ENCODE results near the gene XYLB. TPM values are rescaled to one million over a fixed set of nuclear protein-coding genes. Genes with fewer than 3 reads are reported as not detected.
"Not testable (repeated sequence)": the region's sequence is repeated elsewhere in the genome, so short reads cannot be mapped to it uniquely, and the experiment has no call there.

Gene XYLB
- polyA plus RNA-seq: 1 to 10 TPM; 1.3 to 2.7 (median 1.4) TPM

- 1% methylated on average over 68 to 85 of the region's 85 CpGs for WGBS, 3 donors
- H3K27ac ChIP-seq (ENCODE audit: low read depth, low read length): no peak within 1 kb of the TSS
Observed at GRCh38 chr3:38346587-38347410, at the start of gene XYLB. Gene XYLB (plus strand): TSS chr3:38346785. CDS start chr3:38346869, 84 bp downstream.

GRCh38 chr3:38297053-38297452 is 49.5 kb upstream of the XYLB start:
- WGBS, 3 donors: 76 to 88% (median 80%) methylated on average over 4 of the region's 4 CpGs
- H3K27ac ChIP-seq (ENCODE audit: low read depth, low read length): not testable (repeated sequence)

GRCh38 chr3:38297537-38297936 is 49.0 kb upstream of the XYLB start:
- no peak overlapping the region for H3K27ac ChIP-seq (ENCODE audit: low read depth, low read length)

DNA sequence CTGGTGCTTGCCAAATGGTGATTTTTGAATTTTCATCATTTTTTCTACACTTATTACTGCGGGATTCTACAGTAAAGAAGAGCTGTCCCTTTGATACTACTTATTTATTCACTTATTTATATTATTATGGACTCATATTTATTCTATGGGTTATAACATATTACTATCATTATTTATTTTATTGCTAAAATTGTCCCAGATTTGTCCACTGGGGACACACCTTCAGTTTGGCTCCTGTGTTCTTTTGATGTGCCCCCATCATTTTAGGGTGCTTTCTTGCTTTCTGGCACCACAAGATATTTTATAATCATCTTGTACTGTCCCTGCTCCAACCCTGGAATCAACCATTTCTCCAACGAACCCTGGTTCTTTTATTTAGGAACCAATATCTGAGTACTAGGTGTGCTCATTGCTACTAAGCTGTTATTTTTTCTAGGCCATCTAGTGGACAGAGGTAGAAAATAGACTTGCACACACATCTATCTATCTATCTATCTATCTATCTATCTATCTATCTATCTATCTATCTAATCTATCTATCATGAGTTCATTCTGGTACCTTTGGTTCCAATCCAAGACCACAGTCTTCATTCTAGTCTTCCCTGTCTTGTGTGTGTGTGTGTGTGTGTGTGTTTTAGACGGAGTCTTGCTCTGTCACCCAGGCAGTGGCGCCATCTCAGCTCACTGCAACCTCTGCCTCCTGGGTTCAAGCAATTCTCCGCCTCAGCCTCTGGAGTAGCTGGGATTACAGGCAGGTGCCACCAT is 48.5 kb upstream of the XYLB start:
- WGBS, 3 donors: 79 to 83% (median 80%) methylated on average over 5 of the region's 5 CpGs
- H3K27ac ChIP-seq (ENCODE audit: low read depth, low read length): no peak overlapping the region

- no peak overlapping the region for H3K27ac ChIP-seq (ENCODE audit: low read depth, low read length)
- WGBS, 3 donors: 84 to 94% (median 93%) methylated on average over 5 of the region's 5 CpGs
Observed at GRCh38 chr3:38306941-38307340, 39.6 kb upstream of the XYLB start.

DNA sequence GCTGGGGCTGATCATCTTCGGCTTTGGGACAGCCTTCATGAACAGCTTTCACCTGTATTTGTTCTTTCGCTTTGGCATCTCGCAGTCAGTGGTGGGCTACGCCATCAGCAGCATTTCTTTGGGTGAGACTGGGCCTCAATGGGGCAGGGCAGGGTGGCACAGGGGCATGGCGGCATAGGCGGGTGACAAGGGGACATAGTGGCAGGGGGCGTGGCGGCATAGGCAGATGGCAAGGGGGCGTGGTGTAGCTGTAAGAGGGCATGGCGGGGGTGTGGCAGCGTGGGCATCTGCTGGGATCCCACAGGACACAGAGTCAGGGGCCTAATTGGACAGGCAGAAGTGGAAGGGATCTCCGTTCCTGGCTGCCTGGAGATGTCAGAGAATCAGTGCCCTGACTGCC is 39.0 kb upstream of the XYLB start:
- 87 to 95% (median 88%) methylated on average over 11 to 12 of the region's 12 CpGs for whole genome bisulfite sequencing, 3 donors
- no peak overlapping the region for H3K27ac ChIP-seq (ENCODE audit: low read depth, low read length)

GRCh38 chr3:38308456-38308855 is 38.1 kb upstream of the XYLB start:
- WGBS, 3 donors: 82 to 90% (median 89%) methylated on average over 9 of the region's 9 CpGs
- H3K27ac ChIP-seq (ENCODE audit: low read depth, low read length): no peak overlapping the region

- no peak overlapping the region for H3K27ac ChIP-seq (ENCODE audit: low read depth, low read length)
- 72 to 84% (median 76%) methylated on average over 1 of the region's 1 CpG for WGBS, 3 donors
Observed at GRCh38 chr3:38311476-38311875, 35.1 kb upstream of the XYLB start.

DNA sequence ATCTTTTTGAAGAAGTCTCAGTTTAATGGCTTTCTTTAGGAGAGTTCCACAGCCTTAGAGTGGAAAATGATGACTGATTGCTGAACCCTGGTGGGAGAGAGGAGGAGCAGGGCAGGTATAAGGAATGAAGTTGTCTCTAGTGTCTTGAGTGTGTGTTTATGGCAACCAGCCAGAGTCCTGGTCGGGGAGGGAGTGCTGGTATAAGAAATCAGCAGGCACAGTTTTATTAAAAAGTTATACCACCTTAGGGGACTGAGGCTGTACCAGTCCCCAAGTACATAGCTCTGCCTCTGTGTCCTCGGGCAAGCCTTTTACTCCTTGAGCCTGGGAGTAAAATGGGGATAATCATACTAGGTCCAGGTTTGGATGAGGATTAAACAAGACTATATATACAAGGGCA is 34.6 kb upstream of the XYLB start:
- 74 to 75% (median 75%) methylated on average over 2 of the region's 2 CpGs for WGBS, 3 donors
- no peak overlapping the region for H3K27ac ChIP-seq (ENCODE audit: low read depth, low read length)

GRCh38 chr3:38312356-38312755 is 34.2 kb upstream of the XYLB start:
- H3K27ac ChIP-seq (ENCODE audit: low read depth, low read length): no peak overlapping the region
- WGBS, 3 donors: 86 to 95% (median 89%) methylated on average over 3 of the region's 3 CpGs

GRCh38 chr3:38313263-38313662 is 33.3 kb upstream of the XYLB start:
- H3K27ac ChIP-seq (ENCODE audit: low read depth, low read length): no peak overlapping the region
- 81 to 93% (median 91%) methylated on average over 5 of the region's 5 CpGs for WGBS, 3 donors

DNA sequence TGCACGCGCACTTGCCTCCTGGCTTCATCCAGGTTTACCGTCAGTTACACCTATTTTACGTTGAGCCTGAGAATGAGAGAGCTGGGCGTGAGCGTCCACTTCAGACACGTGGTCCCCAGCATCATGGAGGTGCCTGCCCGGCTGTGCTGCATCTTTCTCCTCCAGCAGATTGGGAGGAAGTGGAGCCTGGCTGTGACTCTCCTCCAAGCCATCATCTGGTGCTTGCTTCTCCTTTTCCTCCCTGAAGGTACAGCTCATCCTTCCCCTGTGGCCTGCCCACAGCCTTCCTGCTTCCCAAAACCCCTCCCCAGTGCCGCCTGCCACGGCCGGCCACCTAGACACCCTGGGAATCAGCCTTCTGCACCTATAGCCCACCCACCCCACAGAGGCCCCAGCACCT is 32.9 kb upstream of the XYLB start:
- WGBS, 3 donors: 66 to 79% (median 67%) methylated on average over 11 of the region's 11 CpGs
- no peak overlapping the region for H3K27ac ChIP-seq (ENCODE audit: low read depth, low read length)

- no peak overlapping the region for H3K27ac ChIP-seq (ENCODE audit: low read depth, low read length)
- 33 to 62% (median 39%) methylated on average over 4 of the region's 4 CpGs for WGBS, 3 donors
Observed at GRCh38 chr3:38314112-38314763, 32.3 kb upstream of the XYLB start.

DNA sequence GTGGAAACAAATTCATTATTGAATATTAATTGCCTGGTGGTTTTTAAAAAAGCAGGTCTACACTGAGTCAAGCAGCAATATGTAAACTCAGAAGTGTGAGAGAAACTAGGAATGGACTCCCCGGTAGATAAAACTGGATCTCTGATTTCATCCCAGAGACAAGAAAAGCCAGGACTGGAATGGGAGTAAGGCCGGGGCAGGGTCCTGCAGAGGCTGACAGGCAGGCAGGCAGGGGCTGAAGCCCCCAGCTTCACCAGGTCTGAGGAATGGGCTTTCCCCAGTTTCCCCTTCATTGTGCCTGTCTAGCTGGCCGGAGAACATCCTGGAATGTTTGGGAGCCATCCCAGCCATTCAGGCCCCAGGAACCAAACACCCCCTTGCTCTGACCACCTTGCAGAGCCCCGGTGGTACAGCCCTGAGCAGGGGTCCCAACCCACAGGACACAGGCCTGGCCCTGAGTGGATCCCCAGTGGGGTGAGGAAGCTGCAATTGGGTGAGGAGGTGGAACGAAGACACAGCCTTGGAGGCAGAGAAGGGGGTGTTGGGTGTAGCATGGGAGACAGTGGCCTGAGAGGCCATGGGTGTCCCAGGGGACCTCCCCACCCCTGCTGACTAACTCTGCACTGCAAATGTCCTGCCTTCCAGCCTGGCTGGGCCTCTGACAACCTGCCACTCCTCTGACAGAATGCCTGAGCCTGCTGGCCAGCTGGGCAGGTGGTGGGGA is 31.7 kb upstream of the XYLB start:
- 66 to 78% (median 77%) methylated on average over 5 of the region's 5 CpGs for WGBS, 3 donors
- no peak overlapping the region for H3K27ac ChIP-seq (ENCODE audit: low read depth, low read length)

DNA sequence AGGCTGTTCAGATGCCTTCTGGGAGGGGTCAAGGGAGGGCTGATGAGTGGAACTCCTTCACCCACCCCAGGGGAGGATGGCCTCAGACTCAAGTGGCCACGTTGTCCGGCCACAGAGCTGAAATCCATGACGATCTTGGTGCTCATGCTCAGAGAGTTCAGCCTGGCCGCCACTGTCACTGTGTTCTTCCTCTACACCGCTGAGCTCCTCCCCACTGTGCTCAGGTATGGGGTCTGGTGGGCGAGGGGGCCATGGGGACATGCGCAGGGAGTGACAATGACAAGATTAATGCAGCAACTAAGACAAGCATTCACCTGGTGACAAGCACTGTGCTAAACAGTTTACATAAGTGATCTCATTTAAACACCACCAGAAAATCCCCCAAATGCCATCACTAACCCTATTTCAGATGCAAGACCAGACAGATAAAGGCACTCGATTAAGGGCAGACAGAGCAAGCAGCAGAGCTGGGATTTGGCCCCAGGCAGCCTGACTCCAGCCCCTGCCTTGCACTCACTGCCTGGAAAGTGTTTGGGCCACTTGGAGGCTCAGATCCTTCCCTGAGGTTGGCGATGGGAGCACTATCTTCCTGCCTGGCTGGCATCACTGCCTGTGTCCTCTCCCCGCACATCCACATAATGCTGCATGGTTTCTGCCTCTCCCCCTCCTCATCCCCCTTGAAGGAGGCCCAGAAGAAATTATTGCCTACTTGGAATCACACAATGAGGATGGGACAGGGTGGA is 30.9 kb upstream of the XYLB start:
- H3K27ac ChIP-seq (ENCODE audit: low read depth, low read length): no peak overlapping the region
- WGBS, 3 donors: 80 to 90% (median 86%) methylated on average over 10 of the region's 10 CpGs

DNA sequence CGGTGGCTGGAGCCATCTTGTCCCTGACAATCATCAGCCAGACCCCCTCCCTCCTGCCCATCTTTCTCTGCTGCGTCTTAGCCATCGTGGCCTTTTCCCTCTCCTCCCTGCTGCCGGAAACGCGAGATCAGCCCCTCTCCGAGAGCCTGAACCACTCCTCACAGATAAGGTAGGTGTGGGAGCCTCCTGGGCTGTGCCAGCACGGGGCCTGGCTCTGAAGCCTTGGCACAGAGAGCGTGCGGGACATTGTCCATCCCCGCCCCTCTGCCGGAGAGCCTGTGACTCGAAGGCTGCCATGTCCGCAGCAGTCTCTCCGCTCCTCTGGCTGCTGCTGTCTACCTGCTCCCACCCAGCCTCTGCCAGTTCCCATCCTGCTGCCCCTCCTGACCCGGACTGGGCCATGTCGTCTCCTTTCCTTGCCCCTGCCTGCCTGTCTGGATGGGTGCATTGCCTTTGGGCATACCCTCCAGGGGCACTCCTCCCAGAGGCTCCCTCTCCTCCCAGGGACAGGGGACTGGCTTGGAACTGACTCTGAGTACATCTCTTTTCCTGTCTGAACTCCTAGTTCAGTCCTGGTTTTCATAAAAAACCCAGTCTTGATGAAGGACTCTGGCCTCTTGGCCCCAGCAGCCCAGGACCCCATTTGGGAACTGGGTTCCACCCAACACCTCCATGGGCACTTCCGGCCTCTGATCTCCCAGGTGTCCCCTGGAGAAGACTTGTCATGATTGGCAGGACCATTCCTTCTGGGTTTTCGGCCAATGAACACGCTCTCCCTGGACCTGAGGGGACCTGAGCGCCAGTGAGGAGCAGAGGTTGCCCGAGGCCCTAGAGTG is 30.0 kb upstream of the XYLB start:
- WGBS, 3 donors: 79 to 87% (median 85%) methylated on average over 22 of the region's 22 CpGs

DNA sequence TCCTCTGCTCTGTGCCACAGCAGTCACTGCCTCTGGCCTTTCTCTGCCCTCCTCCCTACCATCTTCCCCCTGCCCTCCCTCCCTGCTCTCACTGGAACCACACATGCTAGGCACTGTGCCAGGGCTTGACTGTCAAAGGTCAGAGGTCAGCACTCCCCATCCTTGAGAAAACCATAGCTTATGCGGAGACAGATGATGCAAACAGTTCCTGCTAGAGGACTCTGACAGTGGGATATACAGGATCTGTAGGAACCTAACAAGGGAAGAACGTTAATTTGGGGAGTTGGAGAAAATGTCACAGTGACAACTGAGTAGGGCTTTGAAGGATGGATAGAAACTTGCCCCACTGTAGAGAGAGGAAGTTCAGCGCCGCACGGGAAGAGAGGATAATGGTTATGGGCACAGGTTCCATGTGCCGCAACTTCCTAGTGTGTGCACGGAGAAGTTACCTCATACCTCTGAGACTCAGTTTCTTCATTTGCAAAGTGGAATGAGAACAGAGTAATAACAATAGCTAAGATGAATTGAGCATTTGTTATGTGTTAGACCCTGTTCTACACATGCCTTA is 29.3 kb upstream of the XYLB start:
- 59 to 91% (median 64%) methylated on average over 7 of the region's 7 CpGs for WGBS, 3 donors

More for the DNA sequence above, 30.0 kb upstream of the XYLB start:
- no peak overlapping the region for H3K27ac ChIP-seq (ENCODE audit: low read depth, low read length)

More for the DNA sequence above, 29.3 kb upstream of the XYLB start:
- no peak overlapping the region for H3K27ac ChIP-seq (ENCODE audit: low read depth, low read length)
